NCI-H345 treated with DMSO at 0.1 percent for 48 hours (cell line): ENCODE data around the gene ZFP69.
"Not testable (repeated sequence)": the region's sequence is repeated elsewhere in the genome, so short reads cannot be mapped to it uniquely, and the experiment has no call there.

Experiments used
- DNase-seq: peaks from one replicate; lab custom pipeline; 2025; ENCODE audit not compliant: unreplicated experiment; lab: John Stamatoyannopoulos, UW

Gene ZFP69

DNA sequence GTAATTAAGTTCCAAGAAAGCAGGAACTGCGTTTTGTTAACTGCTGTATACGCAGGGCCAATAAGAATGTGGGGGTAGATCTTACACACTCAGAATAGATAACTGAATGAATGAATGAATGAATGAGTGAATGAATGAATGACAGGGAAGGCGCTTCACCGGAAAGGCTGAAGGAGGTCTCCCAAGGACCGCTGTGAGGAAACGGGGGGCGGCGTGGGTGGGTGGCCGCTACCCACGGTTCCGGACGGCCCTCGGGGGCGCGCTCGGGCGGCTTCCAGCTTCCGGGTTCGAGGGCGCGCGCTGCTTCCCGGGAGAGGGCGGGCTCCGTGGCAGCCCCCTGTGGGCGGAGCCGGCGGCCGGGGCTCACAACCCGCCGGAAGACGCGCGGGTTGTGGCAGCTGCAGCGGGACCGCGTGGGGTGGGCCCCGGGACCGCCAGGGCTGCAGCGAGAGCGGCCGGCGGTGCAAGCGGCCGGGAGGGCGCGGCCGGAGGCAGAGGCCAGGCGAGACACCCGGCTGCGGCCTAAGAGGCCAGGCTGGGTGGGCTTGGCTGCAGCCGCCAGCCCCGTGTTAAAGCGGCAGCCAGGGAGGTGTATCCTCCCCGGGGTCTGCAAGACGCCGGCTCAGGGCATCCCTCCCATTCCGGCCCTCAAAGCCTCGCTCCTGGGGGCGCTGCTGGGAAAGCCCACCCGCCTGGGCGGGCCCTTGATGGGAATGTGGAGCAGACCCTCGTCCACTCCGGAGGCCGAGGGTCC lies at the start of gene ZFP69:
TSS of gene ZFP69 (plus strand) at position 367 of the 754 bp plus-strand sequence. CDS start 2,072 bp downstream, outside the sequence.
- peak; percentile 56 for DNase-seq

DNA sequence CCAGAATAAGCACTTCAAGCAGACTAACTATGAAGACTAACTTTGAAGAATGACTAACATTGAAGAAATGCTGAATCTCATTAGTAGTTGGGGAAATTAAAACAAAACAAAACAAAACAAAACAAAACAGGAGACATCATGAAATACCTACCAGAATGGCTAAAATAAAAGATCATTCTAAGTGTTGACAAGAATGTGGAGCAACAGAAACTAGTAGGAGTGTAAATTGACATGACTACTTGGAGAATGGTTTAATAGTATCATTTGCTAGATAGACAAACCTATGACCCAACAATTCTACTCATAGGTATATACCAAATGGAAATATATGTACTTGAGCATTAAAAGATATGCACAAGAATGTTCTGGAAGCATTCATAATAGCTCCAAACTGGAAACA lies 45.7 kb upstream of the ZFP69 start:
- no peak for DNase-seq

DNA sequence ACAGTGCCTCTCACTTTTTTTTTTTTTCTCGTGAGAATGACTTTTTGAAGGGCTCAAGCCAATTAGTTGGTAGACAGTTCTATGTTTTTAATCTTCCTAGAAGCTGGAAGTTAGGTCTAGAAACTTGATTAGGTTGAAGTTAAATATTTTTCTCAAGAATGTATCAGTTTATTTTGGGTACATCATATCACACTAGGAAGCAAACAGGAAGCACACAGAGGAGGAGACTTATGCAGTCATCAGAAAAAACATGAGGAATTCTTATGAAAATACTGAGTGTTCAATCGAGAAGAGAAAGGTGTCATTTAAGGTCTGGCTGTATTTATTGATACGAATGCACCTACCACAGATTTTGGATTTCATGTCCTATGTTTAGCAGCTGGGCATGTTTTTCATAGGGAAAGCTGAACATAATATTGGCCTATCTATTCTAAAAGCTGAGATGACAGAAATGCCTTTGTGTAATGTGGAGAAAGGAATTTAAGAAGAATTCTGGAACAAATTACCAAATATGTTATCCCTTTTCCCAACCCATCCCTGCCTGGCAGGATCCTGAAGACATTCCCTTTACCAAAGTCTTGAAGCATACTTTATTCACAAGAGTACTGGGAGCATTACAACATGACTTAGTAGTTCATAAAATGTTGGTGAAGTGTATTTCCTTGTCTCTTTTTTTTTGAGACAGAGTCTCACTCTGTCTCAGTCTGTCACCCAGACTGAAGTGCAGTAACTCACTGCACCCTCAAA lies 44.3 kb upstream of the ZFP69 start:
- no peak for DNase-seq

DNA sequence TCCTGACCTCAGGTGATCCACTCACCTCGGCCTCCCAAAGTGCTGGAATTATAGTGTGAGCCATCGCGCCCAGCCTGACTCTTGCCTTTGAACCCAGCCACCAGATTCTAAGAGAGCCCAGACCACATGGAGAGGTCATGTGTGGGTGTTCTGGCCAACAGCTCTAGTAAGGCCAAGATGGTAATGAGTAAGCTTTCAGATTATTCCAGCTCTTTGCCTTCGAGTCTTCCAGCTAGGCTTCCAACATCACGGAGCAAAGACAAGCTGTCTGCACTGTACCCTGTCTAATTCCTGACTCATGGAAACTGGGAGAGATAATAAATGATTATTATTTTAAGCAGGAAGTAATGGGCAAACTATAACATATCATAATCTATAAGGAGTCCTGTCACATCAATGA lies 41.6 kb upstream of the ZFP69 start:
- no peak for DNase-seq

DNA sequence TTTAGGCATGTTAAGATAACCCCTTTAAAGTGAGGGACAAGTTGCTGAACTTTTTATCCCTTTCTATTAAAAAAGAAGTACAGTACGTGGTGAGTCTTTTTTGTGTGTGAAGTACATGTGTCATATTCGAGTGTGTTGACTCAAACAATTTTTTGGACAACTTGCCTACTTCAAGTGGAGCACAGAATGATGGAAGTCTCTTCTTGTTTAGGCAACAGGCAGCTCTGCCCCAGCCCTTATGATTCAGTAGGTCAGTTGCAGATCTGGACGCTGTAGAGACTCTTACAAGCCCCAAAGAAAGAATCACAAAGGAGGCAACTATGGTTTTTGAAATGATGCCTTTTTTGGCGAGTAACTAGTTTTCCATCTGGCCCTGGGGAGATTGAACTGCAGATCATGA lies 41.2 kb upstream of the ZFP69 start:
- no peak for DNase-seq

DNA sequence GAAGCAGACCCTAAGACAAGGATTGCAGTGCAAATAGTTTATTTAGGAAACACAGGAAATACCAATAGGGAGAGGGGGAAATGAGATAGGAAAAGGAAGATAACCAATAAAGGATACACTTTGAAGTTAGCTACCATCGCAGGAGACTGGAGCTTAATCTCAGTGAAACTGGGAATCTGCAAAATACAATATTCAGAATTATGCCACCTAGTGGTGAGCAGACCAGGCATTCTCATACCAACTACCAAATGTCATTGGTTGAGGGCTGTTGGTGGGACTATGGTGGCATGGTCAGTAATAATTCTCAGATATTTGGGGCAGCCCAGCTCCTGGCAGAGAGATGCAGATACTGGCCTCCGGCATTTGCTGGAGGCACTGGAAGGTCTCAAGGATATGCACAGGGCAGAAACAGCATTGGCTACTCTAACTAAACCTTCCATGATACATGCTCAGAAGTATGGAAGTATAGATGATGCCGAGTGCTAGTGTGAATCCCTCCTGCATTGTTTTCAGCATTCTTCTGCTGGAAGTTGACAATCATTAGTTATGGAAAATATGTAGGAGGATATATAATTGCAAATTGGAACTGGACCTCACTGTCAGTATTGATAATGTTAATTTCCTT lies 38.6 kb upstream of the ZFP69 start:
- DNase-seq, result no peak

DNA sequence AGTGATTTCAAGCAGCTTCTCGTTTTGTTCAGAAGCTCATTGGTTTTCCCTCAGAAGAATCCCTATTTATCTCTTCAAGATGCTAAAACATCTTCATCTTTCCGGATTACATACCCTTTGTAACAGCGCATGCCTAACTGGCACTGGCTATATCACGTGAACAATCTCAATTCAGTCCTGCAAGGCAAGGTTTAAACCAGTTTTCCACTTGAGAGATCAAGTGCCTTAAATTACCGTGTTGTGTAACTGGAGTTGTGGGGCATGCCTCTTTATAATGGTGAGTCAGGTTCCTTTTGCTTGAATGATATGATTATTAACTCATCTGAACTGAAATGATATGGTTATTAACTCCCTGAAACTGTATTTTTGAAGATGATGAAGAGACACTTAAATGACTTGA lies 37.8 kb upstream of the ZFP69 start:
- no peak for DNase-seq

DNA sequence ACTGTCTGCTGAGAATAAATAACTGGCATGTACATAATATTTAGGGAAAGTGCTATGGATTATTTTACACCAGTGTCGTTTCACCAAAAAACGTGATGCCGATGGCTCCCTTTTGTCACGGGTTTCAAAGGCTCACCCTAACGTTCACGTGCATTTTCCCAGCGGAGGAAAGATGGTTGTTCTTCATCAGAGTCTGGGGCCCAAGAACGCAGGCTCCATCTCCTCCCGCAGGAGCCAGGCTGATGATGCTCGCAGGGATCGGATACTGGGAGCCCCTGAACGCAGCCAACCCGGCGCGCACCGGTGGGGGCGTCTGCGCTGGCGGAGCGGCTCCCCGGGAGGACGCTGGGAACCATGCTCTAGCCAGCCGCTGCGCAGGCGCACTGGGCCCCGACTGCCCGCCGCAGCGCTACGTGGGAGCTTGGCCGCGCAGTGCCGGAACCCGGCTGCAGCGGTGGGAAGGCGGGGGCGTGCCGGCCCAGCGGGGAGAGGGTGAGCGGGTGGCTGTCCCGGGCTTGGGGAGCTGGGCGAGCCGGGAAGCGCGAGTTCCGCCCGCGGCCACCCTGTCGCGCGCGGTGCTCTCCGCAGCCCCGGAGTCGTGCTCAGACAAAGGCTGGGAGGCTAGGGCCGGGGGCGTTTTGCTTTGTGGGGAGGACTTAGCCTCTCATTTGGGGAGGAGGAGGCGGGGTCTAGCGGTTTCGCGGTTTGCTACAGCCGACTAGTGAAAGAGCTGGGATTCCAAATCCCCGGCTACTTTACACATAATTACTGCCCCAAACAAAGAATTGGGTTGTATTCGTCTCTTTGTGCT lies 27.2 kb upstream of the ZFP69 start, which contains the start of gene ZFP69B:
TSS of gene ZFP69B (plus strand) at position 793 of the 811 bp plus-strand sequence. CDS start 486 bp downstream, outside the sequence.
- peak; percentile 82 for DNase-seq

DNA sequence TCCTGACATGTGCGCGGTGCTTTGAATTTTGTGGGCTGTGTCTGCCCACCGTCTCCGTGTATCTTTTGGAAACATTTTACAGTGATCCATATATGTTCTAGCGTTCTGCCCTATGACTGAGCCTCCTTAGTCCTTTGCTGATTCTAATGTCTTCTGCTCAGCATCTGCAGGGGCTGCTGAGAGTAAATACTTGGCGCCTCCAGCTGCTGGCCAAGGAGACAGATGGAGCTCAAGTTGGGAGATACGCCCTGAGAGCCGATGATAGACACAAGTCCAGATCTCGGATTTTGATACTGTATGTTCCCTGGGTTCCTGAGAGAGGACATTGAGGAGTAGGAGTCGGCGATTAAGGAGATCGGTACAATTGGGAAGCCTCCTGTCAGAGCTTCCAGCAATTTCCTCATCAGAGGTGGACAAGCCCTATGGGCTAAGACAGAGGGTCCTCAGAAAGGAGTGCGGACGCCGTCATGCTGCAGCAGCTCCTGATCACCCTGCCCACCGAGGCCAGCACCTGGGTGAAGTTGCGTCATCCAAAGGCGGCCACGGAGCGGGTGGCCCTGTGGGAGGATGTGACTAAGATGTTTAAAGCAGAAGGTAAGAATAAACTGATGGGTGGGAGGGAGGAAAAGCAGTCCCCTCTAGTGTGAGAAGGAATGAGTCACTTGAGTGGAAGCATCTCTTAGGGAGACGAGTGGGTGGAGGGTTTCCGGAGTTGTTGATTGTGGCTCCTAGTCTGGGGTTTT lies 26.4 kb upstream of the ZFP69 start:
- DNase-seq, result no peak

DNA sequence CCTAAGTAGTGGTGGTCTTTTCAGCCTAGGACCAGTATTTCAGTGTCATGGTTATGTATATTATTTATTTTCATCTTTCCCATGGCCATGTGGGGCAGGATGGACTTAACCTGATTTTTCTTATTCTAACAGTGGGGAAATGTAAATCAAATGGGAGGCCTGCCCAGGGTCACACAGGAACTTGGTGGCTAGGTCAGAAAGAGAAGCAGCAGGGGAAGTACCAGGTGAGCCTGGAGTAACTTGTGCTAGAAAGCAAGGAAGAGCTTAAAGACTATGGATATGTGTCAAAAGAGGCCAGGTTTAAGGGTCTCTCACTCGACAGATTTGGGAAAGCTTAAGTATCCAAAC lies 25.9 kb upstream of the ZFP69 start:
- DNase-seq, result no peak

DNA sequence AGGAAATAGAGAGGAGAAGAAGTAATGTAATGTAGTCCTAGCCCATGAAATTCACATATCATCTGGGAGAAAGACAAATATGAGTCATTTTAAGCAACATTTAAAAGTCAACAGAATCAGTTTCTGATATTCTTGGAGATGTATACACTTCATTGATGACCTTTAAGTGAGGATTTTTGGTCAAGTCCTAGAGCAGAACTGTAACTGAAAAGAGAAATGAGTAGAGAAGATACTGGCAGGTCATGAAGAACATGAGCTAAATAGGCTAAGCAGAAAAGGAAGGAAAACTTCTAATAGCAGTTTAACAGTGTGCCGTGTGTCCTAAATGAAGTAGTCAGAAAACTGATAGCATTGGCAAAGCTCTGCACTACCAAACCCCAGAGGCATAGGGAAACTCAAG lies 22.2 kb upstream of the ZFP69 start:
- DNase-seq, result no peak

DNA sequence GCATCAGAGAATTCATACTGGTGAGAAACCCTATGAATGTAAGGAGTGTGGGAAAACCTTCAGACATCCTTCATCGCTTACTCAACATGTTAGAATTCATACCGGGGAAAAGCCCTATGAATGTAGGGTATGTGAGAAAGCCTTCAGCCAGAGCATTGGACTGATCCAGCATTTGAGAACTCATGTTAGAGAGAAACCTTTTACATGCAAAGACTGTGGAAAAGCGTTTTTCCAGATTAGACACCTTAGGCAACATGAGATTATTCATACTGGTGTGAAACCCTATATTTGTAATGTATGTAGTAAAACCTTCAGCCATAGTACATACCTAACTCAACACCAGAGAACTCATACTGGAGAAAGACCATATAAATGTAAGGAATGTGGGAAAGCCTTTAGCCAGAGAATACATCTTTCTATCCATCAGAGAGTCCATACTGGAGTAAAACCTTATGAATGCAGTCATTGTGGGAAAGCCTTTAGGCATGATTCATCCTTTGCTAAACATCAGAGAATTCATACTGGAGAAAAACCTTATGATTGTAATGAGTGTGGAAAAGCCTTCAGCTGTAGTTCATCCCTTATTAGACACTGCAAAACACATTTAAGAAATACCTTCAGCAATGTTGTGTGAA lies 14.0 kb upstream of the ZFP69 start:
- no peak for DNase-seq

DNA sequence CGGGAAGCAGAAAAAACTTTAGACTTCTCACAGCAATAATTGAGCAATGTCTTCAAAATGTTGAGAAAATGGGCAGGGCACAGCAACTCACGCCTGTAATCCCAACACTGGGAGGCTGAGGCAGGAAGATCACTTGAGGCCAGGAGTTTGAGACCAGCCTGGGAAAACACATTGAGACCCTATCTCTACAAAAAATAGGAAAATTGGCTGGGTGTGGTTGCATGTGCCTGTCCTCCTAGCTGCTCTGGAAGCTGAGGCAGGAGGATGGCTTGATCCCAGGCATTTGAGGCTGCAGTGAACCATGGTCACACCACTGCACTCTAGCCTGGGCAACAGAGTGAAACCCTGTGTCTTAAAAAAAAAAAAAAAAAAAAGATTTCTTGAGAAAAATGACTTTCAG lies 7.8 kb upstream of the ZFP69 start:
- no peak for DNase-seq

DNA sequence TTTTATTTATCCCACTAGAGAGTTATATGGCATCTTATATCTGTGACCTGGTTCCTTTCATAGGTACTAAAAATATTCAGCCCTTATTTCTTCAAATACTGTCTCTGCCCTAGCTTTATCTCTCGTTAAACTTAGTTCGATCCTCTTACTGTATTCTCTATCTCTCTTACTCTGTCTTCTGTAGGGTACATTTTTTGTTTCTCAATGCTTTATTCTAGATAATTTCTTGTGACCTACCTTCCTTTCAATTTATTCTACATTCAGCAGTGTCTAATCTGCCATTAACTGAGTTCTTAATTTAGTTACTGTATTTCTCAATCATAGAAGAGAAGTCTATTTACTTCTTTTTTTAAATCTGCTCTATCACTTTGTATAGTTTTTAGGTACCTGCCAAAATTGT lies 1.8 kb upstream of the ZFP69 start:
- DNase-seq, result no peak

DNA sequence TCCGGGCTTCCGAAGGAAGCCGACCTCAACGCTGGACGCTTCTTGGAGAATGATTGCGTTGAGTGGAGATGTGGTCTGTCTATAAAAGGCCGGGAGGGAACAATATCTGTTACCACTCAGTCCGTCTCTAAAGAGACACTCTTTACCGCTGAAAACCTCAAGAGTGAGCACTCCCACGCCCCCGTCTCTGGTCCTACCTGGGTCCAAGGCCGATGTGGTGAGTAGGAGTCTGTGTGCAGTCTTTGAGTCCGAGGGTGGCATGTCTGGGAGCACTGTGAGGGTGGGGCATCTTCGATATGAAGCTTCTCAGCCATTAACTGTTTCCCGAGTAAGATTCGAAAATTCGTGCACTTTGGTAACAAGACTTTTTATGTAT lies 576 bp downstream of the ZFP69 start:
- DNase-seq, result peak; percentile 23

DNA sequence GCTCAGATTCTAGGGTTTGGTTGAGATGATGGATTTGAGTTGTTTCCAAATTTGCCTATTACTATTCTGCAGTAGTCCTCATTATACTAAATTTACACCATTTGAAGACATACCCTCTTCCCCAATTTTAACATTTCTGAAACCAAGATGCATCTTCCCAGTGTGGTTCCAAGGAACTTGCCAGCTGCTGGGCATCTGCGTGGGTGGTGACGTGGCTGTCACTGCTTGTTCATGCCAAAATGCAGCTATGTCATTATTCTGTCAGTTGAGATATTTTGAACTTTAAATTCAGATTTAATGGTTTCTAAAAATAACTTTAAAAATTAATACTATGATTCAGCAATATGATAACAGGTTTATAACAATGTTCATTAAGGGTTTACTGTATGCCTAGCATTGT lies 1.2 kb downstream of the ZFP69 start:
- no peak for DNase-seq

DNA sequence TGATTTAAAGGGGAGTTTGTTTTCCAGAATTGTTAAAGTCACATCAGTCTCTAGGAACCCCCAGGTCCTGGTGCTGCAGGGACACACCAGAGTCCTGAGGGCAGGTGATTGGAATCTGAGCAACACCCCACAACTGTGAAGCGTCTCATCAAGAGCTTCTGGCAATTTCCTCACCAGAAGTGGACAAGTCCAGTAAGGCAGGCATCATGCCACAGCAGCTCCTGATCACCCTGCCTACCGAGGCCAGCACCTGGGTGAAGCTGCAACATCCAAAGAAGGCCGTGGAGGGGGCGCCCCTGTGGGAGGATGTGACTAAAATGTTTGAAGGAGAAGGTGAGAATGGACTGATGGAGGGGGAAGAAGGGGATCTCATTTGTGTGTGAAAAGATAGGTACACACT lies 2.1 kb downstream of the ZFP69 start:
- DNase-seq, result no peak

DNA sequence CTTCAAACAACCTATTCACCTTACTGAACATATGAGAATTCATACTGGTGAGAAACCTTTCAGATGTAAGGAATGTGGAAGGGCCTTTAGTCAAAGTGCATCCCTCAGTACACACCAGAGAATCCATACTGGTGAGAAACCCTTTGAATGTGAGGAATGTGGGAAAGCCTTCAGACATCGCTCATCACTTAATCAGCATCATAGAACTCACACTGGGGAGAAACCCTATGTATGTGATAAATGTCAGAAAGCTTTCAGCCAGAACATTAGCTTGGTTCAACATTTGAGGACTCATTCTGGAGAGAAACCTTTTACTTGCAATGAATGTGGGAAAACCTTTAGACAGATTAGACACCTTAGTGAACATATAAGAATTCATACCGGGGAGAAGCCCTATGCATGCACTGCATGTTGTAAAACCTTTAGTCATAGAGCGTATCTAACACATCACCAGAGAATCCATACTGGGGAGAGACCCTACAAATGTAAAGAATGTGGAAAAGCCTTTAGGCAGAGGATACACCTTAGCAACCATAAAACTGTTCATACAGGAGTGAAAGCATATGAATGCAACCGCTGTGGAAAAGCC lies 18.3 kb downstream of the ZFP69 start:
- no peak for DNase-seq

DNA sequence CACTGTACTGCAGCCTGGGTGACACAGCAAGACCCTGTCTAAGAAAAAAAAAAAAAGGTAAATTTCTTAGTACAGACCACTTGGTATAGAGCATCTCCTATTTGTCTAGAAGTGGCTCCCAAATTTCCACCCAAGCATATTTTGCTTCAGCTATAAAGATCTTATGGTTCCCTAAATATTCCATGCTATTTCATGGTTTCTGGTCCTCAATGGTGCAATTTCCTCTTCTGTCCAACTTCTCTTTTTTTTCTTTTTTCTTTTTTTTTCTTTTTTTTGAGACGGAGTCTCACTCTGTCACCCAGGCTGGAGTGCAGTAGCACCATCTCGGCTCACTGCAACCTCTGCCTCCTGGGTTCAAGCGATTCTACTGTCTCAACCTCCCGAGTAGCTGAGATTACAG lies 25.6 kb downstream of the ZFP69 start:
- DNase-seq, result not testable (repeated sequence)

DNA sequence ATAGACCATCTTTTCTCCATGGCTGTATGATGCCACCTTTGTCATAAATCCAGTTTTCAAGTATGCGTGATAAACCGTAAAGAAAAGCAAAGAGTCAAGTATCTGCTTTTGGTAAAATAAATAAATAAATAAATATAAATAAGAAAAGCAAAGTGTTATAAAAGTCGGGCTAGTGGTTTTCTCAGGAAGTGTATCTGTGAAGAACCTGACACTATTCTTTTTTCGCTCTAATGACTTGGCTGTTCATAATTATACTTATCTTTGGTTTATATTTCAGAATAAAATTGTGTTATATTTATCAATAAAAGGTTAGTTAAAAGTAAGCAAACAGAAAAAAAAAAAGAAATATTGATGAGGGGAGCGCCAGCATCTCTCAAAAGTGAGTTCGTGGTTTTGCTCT lies 30.9 kb downstream of the ZFP69 start:
- no peak for DNase-seq
